Stimulated activated CD8-positive, alpha-beta memory T cell treated with anti-CD3 and anti-CD28 coated beads, Interleukin-7, amount 100 ng/mL, for 48 hours (primary cell): ENCODE measurements around the gene BDNF.

Experiments used
- DNase-seq, 2 donors: peaks; one replicate each; pipeline ENCODE4 v3.0.0-alpha.2; 2020; ENCODE audit warnings: low read depth in 1 of 2; ENCODE audit errors: extremely low read depth in 1 of 2

BDNF gene

DNA sequence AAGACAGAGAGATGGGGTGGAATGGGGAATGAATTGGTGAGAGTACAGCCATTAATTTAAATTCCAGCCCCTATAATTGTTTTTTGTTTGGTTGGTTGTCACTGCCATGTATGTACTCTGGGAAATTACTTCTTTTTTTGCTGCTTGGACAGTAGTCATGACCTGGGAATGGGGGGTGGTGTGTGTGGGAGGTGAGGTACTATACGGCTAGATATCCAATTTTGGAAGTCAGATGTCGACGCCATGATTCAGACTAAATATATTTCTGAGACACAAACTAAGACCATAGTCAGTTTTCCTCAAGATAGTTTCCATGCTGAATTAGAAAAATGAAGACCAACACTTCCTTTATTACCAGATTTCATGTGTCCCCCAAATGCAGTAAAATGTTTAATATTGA is 7.4 kb upstream of the BDNF start:
- DNase-seq = no peak

DNA sequence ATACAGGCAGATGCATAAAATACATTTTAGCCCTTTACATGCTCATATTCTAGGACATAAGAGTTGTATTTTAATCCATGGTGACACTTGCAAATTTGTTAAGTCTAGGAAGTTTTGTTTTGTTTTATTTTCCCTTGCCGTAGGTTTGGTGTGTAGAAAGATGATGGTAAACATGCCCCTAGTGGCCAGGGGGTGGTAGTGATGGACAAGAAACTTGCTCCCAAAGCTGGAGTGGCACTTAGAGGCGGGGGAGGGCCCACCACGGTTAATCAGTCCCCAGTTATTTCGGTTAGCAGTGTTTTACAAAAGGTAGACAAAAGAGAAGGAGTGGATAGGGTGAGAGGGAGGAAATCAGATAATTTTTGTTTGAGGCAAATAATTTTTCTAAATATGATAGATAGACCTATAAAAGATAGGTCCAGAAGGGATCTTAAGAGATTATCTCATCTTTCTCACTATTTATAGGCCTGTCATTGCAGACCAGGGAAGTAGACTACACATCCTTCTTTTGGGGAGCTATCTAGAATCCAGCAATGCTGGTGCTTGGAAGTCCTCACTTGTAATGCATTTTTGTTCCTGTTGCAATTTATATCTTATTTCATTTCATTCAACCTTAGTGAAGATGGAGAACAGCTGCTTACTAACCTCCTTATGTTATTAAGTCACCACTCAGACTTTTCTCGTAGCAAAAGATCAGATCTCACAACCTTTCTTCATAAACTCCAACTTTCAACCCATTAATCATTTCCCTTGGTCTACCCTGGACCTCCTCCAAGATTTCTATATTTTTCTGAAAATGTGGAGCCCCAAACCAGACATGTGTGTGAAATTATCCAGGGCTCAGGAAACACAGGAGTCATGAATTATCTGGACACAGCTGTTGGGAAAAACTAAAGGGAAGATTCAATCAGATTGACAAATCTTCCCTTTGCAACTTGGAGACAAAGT is 5.9 kb upstream of the BDNF start:
- DNase-seq = no peak

DNA sequence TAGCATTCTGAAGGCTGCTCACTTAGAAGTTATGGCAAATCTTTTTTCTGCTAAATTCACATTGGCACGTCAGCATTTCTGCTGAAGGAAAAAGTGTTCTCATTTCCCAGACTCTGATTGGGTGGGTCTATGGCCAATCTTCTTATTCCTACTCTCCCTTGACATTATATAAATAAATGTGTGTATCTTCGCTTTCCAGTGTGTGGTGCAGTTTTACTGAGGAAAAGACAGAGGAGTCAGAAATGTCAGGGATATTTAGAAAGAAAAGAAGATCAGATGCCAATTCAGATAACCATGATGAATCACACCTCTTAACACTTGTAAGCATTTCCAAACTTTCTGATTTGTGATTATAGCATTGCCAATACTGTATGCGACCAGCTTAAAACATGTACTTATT is 3.2 kb upstream of the BDNF start:
- no peak for DNase-seq

DNA sequence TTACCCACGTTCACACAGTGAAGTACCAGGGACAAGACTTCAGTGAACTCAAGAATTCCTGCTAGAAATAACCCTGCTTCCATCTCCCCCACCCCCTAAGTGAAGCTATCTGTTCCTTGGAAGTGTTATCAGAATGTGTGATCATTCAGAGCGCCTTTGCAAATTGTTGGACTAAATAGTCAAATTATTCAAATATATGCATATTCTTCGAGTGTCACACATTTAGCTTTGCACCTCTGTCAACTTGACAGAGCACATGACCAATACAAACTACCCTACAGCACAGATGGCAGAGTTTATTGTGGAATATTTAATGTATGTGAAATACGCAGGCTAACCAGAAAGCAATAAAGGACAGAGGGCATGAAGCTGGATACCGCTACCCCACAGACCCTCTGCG is 2.6 kb upstream of the BDNF start:
- no peak for DNase-seq

DNA sequence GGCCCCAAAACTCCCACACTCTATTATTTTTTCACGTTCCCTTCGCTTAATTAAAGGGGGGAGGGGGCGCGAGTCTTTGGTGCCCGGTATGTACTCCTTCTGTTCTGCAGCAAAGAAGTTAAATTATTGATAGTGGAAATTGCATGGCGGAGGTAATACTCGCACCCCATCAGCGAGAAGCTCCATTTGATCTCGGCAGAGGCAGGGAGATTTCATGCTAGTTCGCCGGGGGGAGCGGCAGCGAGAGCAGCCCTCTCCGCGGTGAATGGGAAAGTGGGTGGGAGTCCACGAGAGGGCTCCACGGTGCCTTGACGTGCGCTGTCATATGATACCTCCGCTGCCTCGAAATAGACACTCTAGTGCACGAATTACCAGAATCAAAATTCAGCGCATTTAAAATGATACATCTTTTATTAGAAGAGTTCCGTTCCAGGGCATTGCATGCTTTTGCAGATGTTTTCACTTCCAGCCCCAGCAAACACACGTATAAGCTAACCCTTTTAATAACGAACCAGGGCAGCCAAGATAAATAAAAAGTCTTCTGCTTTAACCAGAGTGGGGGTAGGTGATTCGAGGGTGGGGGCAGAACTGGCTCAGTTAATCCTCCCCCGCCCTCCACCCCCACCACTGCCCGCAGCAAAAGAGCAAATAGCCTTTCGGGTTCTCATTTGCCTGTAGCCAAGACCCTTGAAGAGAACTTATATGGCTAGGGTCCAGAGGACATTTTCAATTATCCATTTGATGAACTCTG is 1.3 kb upstream of the BDNF start:
- DNase-seq = no peak

DNA sequence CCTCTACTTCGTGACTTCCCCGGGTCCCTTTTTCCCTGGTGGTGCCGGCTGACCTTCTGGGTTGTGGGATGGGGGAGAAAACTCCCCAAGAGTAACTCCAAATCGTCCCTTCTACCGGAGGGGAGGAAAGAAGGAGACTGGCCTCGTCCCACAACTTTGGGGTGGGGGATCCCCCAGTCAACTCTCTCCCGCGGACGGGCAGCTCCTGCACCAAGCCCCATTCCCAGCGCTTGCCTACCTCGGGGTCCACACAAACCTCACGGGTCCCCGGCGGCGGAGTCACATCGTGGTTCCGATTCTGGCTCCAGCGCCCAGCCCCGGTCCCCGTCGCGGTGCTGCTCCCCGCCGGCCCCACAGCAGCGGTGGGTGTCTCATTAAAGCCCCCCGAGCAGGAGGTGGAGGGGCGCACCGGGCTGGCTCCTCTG is 317 bp downstream of the BDNF start:
- DNase-seq = no peak

DNA sequence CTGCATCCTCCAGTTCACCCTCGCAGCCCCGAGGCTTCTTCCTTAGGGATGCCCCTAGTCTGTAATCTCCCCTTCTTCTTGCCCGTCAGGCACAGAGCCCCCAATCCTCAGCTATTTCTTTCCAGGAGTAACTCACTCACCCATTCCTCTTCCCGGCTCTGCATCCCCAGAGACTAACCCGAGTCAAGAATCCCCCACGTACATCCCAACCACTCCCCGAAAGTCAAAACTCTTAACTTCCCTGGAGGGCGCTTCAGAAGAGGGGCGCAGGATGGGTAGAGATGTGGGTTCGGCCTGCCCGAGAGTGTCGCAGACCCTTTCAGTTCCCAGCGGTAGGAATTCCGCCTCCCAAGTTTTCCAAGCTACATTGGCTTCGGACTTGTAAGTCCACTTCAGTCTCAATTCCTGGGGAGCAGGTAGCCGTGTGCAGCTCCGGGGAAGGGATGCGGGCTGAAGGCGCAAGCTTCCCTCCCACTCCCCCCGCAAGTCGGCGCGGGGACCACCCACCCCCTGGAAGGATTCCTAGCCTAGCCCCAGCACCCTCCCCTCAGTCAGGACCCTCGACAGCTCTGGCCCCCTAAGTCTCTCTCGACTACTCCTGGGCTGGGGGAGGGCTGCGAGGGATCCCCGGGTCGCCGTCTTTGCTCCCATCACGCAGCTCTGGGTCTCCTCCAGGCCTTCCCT is 871 bp downstream of the BDNF start:
- DNase-seq = no peak

DNA sequence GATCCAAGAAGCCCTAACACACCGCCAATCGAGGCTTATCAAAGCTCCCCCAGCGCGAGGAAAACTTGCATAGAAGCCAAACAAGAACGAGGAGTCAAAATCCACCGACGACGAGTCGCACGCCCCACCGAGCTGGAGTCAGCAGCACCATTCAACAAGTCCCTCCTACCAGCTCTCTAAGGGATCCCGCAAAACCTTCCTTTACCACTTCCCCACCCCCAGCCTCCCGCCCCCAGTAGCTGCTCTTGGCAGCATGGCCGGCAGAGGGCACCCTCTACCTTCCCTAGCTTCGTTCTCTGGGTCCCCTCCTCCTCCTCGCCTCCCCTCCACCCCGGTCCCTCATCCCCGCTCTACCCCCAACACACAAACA is 1.4 kb downstream of the BDNF start:
- DNase-seq = peak; percentile 41 to 57

DNA sequence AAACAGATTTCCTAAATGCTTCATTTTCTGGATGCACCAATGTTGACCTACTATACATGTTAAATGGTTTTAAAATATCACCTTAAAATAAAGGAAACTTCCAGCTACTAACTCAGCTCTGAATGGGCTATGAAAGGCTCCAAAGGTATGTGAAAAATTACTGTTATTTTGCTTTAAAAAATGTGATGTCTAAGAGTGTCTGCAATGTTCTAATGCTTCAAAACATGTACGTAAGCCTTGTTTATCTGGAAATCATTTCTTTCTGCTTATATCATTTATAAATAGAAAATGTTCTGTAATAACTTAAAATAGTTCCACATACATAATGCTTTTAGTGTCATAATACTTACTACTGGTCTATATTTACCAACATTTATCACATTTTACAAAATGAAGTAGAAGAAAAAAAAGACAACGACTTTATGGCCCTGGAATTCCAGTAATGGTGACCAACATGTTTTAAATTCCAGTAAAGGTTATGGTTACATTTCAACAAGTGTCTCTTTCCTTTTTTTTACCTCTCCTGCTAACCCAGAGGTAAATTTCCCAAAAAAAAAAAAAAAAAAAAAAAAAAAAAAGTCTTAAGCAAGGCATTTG is 2.5 kb downstream of the BDNF start:
- DNase-seq = no peak

DNA sequence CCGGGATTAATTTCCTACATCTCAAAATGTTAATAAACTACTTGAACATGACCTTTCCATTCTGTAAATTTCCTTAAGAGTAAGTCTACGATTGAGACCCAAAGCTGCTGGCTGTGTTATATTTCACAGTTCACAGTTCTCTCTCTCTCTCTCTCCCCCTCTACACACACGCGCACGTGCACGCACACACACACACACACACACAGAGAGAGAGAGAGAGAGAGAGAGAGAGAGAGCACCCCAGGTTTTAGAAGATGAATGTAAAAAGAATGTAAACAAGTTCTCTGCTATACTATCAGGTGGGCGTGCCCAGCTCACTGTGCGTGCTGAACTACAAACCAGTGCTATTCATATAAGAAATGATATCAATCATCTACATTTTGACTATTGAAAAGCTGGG is 3.3 kb downstream of the BDNF start:
- no peak for DNase-seq

DNA sequence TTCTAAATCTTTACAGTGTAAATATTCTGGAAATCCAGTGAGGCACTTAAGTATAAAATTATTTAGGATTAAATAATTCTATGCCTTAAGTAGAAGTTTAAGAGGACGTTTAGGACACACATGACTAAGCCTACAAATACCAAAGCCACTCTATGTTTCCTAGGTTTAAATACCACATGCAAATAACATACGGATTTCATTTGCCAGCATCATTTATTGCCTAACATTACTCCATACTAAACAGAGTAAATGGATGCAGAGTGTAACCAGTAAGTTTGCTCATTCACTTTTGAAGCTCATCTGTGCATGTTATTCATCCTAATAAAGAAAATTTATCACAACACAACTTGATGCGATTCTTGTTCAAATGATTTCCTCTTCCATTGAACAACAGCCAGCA is 4.1 kb downstream of the BDNF start:
- DNase-seq = no peak

DNA sequence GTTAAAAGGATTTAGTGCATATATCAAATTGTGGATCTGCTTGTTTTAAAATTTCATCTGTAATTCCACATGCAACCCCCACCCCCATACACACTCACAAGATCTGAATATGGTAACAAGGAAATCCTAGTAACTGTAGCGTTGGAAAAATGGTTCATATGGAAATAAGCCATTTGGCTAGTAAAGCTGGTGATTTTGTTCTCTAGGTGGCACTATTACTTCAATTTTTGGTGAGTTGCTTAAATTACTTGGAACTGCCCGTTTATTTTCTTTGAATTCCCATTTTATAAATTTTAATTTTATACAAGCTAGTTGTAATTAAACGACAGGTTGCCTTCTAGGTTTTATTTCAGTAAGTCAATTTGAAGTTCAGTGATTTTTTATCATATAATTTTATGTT is 5.3 kb downstream of the BDNF start:
- DNase-seq = no peak

DNA sequence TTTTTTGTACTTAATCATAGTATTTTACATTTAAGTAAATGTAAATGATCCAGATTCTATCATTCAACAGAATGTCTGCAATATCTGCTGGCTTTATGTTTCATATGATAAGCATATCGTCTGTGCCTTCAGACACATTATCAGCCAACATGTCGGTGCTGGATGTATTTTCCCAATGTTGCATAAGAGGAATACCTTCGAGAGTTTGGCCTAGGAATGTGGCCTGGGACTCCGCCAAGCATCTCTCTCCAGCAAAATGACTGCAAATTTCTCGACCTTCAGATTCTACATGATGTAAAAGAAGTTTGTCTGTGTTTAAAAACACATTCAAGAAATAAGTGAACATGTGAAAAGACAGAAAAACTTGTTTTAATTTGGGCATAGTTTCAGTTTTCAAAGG is 6.9 kb downstream of the BDNF start:
- no peak for DNase-seq

DNA sequence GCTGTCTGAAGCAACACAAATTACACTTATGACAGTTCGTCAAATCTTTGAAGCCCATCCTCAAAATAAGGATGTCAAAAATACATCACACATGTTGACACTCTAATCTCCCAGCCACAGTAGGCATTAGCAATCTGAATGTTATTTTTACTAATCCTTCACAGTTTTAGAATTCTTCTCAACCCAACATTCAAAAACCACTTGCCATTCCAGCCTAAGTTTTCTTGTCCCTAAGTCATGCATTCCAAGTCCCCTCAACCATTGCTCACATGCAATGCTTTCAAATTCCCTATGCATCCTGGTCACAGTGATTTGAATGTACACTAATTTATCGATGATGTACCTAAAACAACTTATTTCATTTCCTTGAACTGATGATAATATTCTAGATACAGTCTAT is 7.5 kb downstream of the BDNF start:
- no peak for DNase-seq

DNA sequence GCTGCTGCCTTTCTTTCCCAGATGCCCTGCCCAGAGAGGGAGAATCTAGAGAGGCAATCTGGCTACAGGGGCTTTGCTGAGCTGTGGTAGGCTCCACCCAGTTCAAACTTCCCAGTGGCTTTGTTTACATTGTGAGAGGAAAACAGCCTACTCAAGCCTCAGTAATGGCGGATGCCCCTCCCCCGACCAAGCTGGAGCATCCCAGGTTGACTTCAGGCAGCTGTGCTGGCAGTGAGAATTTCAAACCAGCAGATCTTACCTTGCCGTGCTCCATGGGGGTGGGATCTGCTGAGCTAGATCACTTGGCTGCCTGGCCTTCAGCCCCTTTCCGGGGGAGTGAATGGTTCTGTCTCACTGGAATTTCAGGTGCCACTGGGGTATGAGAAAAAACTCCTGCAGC is 12.2 kb downstream of the BDNF start:
- no peak for DNase-seq

DNA sequence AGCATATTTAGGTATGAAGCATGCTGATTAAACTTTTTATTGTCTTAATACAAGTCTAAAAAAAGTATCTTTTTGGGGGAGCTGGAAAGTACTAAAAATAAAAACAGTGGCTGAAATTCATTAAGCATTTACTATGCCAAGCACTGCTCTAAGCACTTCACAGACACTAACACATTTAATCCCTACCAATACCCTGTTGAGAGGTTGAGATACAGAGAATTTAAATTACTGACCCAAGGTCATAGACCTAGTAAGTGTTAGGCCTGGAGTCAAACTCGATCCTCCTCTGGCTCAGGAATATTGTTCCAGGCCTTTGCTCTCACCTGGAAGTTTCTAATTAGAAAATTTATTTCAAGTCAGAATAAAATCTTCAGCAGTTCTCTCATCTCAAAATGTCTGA is 18.6 kb downstream of the BDNF start:
- DNase-seq = no peak

DNA sequence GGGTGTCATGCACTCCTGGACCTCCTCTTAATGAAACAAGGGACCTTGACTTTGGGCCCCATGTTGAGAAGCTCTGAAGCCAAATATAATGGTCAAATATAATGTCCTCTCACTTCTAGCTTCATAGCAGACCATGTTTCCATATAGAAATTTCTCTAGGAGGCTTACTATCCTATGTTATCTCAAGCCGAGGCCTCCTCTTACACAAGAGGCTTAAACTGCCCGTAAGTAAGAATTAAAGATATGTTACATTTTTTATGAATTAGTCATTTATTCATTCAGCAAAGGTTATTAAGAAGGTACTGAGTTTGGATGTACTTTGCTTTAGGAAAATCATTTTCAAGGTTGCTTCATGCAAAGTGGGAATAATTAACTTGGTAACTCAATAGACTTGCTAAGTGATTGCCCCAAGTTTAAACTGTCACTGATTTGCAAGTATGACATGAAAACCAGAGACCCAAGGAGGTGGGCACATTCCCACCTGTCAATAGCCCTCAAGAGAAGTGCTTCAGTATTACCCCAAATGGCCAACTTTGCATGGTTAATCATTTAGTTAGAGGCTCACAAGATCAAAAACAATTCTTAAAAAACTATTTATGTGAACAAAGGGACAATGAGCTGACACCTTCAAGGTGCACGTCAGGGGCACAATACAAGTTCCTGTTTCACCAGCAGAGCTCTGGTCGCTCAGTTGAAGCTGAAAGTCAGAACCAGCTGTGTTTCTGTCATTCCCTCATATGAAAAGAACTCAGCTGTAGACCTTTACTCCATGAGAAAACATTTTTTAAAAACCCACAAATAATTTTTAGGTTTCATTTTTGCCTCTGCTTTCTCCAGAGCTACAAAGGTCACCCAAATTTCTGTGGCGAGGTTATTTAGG is 20.9 kb downstream of the BDNF start:
- DNase-seq = no peak

DNA sequence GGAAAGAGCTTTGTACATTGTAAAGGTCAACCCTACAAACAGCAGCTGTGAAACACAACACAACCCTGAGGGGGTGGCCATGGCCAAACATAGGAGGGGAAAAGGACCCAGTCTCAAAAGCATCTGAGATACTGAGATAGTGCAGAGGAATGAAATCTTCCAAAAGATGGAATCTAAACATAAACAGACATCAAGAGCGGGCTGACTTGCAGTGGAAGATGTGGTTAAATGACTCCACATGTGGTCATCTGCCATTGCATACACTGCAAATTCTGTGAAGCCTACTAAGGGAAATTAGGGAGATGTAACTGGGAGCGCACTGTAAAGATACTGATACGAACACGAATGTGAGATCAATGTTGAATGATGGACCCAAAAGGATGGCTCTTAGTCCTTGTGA is 22.0 kb downstream of the BDNF start:
- DNase-seq = no peak

DNA sequence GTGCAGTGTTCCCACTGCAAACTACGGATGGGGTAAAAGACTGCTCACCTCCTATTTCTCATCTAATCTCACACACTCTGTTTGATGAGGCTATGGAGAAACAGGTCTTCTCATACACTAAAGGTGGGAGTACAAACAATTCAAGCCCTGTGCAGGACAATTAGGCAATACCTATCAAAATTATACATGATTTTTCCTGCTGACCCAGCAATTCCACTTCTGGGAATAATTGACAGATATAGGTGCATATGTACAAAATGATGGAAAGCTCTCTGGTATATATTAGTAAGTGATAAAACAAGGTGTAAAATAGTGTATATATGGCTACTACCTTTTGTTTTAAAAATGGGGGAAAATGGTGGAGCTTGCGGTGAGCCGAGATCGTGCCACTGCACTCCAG is 23.1 kb downstream of the BDNF start:
- DNase-seq = no peak

DNA sequence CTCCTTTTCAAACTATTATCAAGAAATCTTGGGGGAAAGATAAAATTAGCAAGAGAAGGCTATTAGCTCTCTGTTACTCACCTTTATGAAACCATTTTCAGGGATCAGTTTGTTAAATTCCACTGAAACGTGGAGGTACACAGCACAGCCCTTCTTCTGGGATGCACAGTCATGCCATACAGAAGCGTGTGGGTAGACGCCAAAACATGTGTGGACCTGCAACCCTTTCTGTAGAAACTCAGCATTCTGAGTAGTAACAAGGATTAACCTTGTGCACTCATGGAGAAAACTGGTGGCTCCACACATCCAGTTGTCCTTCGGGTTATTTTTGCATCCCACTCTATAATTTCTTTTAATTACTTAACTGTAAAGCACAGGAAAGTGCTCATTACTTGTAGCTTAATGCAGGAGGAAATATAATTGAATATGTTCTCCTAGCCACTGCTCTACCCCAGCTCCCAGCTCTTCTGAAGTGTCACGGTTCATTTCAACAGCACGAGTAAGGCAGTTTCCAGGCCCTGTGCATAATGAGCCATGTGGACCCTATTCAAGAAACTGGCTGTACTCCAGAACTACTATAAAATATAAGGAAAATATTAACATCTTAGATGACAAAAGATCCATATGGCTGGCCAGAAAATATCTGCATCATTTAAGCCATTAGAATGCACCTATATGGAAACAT is 26.1 kb downstream of the BDNF start:
- no peak for DNase-seq
